T-helper 22 cell (primary cell): Measurements from ENCODE around the gene RUFY4.

Experiments
- DNase-seq: peaks from one replicate; pipeline ENCODE4 v3.0.0-alpha.2; 2020; ENCODE audit warnings: low read depth

RUFY4 gene, protein sequence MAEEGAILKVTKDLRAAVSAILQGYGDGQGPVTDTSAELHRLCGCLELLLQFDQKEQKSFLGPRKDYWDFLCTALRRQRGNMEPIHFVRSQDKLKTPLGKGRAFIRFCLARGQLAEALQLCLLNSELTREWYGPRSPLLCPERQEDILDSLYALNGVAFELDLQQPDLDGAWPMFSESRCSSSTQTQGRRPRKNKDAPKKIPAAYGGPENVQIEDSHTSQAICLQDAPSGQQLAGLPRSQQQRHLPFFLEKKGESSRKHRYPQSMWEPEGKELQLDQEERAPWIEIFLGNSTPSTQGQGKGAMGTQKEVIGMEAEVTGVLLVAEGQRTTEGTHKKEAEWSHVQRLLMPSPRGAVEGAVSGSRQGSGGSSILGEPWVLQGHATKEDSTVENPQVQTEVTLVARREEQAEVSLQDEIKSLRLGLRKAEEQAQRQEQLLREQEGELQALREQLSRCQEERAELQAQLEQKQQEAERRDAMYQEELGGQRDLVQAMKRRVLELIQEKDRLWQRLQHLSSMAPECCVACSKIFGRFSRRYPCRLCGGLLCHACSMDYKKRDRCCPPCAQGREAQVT

GRCh38 chr2:218068721-218069334 lies at the start of gene RUFY4:
Gene RUFY4 (plus strand): TSS chr2:218069253. CDS start chr2:218070606, 1,353 bp downstream.
- DNase-seq: peak; percentile 30

DNA sequence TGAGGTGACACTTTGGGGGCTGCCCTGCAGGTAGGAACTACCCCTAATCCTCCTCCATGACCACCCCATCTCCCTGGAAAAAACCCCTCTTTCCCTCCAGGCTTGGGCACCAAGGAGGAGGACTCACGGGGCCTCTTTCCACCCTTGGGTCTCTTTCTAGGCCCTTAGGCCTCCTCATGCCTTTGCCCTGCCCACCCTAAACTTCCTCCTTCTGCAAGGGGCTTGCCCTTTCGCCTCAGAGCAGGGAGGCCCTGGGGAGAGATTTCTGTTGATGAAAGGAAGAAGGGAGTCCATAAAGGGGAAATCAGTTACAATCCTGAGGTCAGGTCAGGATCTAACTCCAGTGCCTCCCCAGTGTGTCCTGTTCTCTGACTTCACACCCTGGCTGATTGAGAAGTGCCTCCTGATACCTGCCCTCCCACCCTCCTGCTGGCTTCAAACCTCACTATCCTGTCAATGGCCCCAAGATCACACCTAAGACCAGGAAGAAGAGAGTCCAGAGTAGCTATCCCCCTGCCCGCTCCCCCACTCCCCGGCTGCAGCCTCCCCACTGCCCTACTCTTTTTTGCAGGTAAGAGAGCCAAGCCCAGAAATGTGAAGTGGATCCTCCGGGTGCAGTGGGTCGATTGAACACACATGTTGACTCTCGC lies 49.5 kb upstream of the RUFY4 start:
- no peak for DNase-seq

GRCh38 chr2:218020281-218020680 lies 48.8 kb upstream of the RUFY4 start:
- no peak for DNase-seq

DNA sequence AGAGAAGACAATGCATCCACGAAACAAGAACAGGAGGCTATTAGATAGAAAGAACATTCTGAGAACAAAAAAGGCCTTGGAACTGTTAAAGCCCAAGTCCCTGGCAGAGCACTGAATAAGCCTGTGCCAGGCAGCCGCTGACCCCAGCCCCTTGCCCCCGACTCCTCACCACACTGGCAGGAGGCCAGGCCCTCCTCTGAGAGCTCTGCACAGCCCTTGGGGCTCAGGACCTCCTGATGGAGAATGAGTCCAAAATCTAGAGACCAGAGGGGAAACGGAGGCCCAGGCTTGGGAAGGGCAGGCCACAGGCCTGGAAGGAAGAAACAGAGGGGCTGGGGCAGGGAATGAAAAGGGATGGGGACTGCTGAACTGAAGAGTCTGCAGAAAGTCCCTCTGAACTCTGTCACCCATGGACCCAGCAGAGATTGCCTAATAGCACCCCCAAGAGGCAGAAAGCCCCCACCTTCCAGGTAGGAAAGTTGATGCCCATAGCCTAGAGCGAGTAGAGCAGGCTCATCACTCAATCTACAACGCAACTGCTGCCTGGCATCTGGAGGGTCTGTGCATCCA lies 48.0 kb upstream of the RUFY4 start:
- DNase-seq: no peak

DNA sequence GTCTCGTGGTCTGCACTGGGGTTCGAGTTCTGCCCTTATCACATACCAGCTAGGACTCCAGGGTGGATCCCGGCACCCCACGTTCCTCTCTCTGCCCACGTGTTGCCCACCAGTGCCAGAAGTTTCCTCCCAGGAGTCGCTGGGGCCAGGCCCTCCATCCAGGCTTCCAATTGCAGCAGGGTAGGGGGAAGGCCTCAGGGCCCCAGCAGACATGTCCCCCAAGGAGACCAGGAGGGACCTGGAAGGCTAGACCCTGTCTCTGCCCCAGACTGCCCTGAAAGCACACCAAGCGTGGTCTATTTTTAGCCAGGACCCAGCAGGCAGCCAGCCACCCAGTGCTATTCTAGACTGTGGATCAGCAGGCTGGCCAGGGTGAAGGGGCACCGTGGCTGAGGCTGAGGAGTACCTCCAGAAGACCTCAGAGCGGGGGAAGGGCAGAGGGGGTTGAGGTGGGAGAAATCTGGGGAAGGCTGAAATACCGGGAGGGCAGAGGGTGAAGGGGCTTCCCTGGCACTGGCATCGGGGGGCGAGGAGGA lies 47.4 kb upstream of the RUFY4 start:
- no peak for DNase-seq

GRCh38 chr2:218022131-218022850 lies 46.8 kb upstream of the RUFY4 start:
- DNase-seq: no peak

- DNase-seq: no peak
Measured at GRCh38 chr2:218022851-218023530, 46.1 kb upstream of the RUFY4 start.

DNA sequence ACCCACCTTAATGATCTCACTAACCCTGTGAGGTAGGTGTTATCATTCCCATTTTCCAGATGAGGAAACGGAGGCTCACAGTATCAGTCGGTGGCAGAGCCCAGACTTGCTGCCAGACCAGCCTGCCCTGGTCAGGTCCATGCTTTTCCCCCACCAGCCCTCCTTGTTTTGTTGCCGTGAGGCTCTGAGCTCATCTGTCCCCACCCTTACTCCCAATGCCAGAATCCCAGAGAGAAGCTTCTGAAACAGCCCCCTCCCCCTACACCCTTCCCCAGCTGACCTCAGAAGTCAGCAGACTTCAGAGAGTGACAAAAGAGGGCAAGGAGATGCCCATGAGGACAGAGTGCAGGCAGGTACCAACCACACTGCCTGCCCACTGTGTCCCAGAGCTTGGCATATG lies 45.4 kb upstream of the RUFY4 start:
- DNase-seq: no peak

GRCh38 chr2:218024336-218024735 lies 44.7 kb upstream of the RUFY4 start:
- DNase-seq: no peak

DNA sequence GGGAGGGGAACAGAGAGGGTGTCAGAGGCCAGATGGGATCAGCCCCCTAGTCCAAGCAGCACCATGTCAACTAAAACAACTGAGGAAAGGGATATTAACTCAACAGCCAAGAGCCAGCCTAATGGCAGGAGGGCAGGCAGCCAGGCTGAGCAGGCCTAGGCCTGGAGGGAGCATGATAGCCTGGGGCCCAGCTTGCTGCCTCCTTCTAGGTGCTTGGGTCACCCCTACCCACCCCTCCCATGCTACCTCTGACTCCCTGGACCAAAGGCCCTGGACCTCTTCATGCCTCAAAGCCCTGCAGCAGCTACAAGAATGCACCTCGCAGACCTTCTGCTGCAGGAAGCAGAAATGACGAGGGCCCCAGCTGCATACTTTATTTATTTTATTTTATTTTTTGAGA lies 44.2 kb upstream of the RUFY4 start:
- DNase-seq: no peak

DNA sequence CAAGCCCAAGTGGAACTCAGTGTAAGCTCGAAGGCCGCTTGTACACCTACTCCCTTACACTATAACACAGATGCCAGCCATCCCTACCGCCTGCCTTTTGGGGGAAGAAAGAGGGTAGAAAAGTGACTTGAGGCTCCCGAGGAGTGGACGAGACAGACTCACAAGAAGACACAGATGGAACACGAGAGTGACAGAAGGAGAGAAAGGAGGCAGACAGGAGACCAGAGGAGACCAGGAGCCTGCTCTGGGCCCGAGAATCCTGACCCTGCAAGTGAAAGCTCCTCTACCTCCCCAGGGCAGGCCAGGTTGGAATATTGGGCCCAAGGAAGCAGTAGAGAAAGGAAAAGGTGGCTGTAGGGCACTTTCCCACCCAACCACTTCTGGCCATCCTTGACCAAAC lies 42.8 kb upstream of the RUFY4 start:
- DNase-seq: no peak

DNA sequence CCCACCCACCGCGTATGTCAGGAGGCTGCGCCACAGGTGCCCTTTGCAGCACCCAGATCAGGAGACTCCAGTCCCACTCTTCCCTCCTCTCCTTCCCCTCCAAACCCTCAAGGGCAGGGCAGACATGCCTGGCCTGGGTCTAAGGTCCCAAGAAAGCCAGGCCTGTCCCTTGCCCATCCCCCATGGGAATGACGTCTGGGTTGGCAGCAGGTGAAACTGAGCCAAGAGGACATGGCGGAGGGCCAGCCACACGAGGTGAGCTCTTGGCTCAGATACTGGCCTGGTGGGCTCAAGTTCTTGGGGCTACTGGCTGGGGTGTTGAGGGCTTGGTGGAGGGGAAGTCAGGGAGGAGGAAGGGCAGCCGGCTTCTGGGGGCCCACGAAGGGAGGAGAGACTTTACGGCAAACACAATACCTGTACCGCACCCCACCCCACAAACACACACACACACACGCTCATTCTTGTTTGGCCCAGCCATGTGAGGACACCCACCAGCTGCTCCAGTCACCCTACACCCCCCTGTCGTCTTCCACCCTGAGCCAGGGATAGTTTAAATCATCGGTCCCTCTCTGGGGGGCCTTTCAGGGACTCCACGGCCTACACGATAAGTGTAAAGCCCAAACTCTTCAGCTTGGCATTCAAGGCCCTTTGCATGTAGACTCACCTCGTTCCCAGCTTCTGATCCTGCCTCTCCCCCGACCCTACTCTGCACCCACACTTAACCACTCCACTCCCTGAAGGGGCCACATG lies 42.2 kb upstream of the RUFY4 start:
- DNase-seq: no peak

DNA sequence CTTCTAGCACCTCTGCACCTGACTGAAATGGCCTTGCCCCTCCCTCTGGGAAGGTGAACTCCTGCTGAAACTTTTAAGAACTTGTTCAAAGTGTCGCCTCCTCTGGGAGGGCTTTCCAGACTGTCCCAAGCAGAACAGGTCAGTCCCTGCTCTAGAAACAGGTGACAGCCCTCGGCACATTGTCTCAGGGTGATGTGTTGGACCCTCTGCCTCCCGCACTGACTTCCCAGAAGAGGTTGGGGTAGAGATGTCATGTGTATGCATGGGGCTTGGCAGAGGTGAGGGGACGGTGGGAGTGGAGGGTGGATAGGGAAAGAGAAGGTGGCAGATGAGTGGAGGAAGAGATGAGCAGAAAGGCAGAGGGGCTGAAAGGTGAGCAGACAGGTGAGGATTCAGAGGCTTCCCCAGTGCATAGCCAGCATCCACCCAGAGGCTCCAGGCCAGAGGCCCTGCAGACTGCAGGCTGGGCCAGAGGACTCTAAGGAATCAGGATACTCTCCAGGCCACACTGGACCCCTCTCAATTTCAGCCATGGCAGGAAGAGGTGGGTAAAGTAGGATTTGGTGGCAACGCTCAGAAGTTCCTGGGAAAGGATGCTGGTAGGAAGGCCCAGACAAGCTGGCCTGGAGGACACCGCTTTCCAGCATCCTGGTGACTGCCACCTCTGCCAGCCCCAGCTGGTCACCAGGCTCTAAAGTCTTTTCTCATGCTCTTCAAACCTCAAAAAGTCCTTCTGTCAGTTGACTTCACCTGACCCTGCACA lies 41.4 kb upstream of the RUFY4 start:
- no peak for DNase-seq

DNA sequence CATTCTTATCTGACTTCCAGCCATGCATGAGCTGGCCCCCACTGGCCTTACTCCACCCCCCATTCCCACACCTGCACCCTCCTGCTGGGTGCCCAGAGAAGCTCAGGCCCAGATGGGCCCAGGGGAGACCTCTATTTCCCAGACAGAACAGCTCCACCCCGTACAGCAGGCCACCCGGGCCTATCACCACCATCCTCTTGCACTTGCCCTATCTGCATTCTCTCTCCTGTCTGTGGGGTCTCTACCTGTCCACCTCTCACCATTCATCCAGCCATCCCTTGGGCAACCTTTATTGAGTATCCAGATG lies 40.9 kb upstream of the RUFY4 start:
- DNase-seq: no peak

DNA sequence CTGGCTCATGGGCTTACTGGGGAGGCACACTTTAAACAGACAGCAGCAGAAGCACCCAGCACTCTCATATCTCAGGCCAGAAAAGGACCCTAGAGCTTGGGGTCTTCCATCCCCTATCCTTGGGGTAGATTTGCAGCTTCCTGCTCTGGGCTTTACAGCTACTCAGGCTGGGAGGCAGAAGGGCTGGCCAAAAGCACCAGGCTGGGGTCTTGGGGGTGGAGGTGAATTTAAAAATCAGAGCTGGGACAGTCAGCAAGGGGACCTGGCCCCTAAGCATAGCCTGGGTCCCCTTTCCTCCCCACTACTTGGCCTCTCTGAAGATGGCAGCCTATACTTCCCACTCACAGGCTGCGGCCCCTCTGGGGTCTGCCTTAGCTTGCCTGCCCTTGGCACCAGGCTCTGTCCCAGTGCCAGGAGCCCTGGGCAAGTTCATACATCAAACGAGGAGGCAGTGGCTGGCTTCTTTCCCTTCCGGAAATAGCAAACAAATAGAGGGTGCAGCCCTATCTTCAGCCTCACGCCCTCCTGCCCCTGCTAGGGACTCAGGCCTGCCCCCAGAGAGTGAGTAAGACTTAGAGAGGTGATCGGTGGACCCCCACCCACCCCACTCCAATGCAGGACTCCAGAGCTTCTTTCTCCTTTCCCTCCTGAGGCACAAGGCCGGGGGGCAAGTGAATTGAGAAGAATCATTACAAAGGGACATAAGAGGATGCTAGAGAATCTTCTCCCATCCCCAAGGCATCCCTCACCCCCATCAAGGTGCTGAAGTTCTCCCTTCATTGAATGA lies 40.3 kb upstream of the RUFY4 start:
- no peak for DNase-seq

- DNase-seq: no peak
Measured at GRCh38 chr2:218029366-218030360, 39.4 kb upstream of the RUFY4 start.

GRCh38 chr2:218030409-218031195 lies 38.5 kb upstream of the RUFY4 start:
- no peak for DNase-seq
